Stomach (tissue), 9 donors: ENCODE results near the gene VMO1. TPM values are rescaled to one million over a fixed set of nuclear protein-coding genes. Genes with fewer than 3 reads are reported as not detected.
A peak's percentile ranks its signal among the peaks of the same experiment; 100 is the strongest.

Source experiments
- DNase-seq, 2 donors: peaks; one replicate each; pipeline versions ENCODE4 v3.0.0 to v3.0.0-alpha.2; 2013 to 2019
- H3K27ac ChIP-seq, 5 donors: fragments of 200-600 bp in 4 of 5; sonication (generic) in 4 of 5; one replicate each; pipeline ENCODE4 v1.5.1; 2013 to 2019; ENCODE audit warnings: mild to moderate bottlenecking in 1 of 5, moderate library complexity in 1 of 5
- H3K27me3 ChIP-seq, 3 donors: fragments of 200-600 bp; sonication (generic); one replicate each; pipeline ENCODE4 v1.5.1; 2017 to 2019; ENCODE audit warnings: mixed run types in 1 of 3
- H3K36me3 ChIP-seq, 4 donors: fragments of 200-600 bp; sonication (generic); 1 replicate in 3 of 4; 2 replicates in 1 of 4; pipeline ENCODE4 v1.5.1; 2016 to 2019
- H3K4me1 ChIP-seq, 4 donors: fragments of 200-600 bp; sonication (generic); one replicate each; pipeline ENCODE4 v1.5.1; 2016 to 2019
- H3K4me3 ChIP-seq, 4 donors: fragments of 200-600 bp; sonication (generic) in 3 of 4; one replicate each; pipeline ENCODE4 v1.5.1; 2016 to 2019; ENCODE audit warnings: mild to moderate bottlenecking in 1 of 4
- H3K9me3 ChIP-seq, 4 donors: fragments of 200-600 bp; sonication (generic); one replicate each; pipeline ENCODE4 v1.5.1; 2016 to 2019
- CTCF ChIP-seq, 7 experiments: fragments of 450-650 bp in 4 of 7; fragments of 200-600 bp in 3 of 7; sonication (generic) in 3 of 7; IDR thresholded peaks; one replicate each; pipeline ENCODE4 v1.5.1; 2016 to 2019; ENCODE audit warnings: antibody characterized with exemption in 7 of 7, control low read depth in 2 of 7, mild to moderate bottlenecking in 1 of 7
- EP300 ChIP-seq: sonication (generic); formaldehyde crosslinking; IDR thresholded peaks from one replicate; pipeline ENCODE4 v1.6.1; 2017; ENCODE audit warnings: antibody characterized with exemption
- POLR2A ChIP-seq, 4 donors: fragments of 450-650 bp; IDR thresholded peaks; one replicate each; pipeline ENCODE4 v1.6.1; 2016; ENCODE audit warnings: antibody characterized with exemption in 4 of 4, control low read depth in 2 of 4, mild to moderate bottlenecking in 1 of 4, moderate library complexity in 1 of 4
- POLR2AphosphoS5 ChIP-seq, 3 donors: sonication (generic); formaldehyde crosslinking; IDR thresholded peaks; one replicate each; pipeline ENCODE4 v1.6.1; 2016; ENCODE audit warnings: antibody characterized with exemption in 3 of 3
- WGBS, 5 donors: extraction: QIAGEN DNeasy Blood & Tissue Kit in 3 of 5; methylation state at CpG; one replicate each; pipeline versions ENCODE4 v1.1.5 to v1.1.7; 2013 to 2018; 5-methylcytosine and 5-hydroxymethylcytosine counted together
- intact Hi-C: fragments of 100-400 bp; cut with DNase I; formaldehyde crosslinking; loops from one replicate; pipeline ENCODE4 v1.15.1; 2023; ENCODE audit warnings: low total_unique reads
- polyA plus RNA-seq, 3 donors: library from polyadenylated mRNA; stranded (reverse); fragments of 200-250 nt; gene quantifications; one replicate each; pipeline ENCODE4 v1.2.3, GENCODE V29; 2013
- total RNA-seq, 5 donors: library from RNA; depleted of rRNA; stranded (reverse); fragments of >200 nt; gene quantifications; one replicate each; pipeline versions ENCODE4 v1.1.0 to v1.2.3, GENCODE V29; 2014 to 2016
- donor health status: healthy with polysubstance abuse.
- donor health status: Bipolar disorder and iron deficiency.
- donor health status: healthy.

The VMO1 gene
- total and polyA plus RNA-seq, 8 donors: 1.4 to 3.0 (median 2.3) TPM; not detected in 3

GRCh38 chr17:4806777-4807604 is 20.8 kb upstream of the VMO1 start, which contains the start of gene PLD2:
PLD2 (plus strand) TSS chr17:4807152; CDS start chr17:4807773, 621 bp downstream.
- TF ChIP-seq CTCF (IDR thresholded peaks at IDR 0.05): no peak
- TF ChIP-seq POLR2A (IDR thresholded peaks at IDR 0.05): no peak
- TF ChIP-seq POLR2AphosphoS5 (IDR thresholded peaks at IDR 0.05): no peak
- TF ChIP-seq EP300: no peak
- WGBS, 5 donors: 0 to 1% (median 1%) methylated on average over 15 to 102 of the region's 106 CpGs
- Histone ChIP-seq H3K4me1 (peaks cover 12 to 26% (median 23%) of the 10 kb centered on the region in 4 donors), H3K9me3 (no peaks in the 10 kb centered on the region), H3K27me3 (no peaks in the 10 kb centered on the region), H3K4me3 (peak within 1 kb of the TSS; percentile 83 to 95 (median 85)), H3K27ac (peak within 1 kb of the TSS; percentile 75 to 84 (median 81)), H3K36me3 (peaks cover 0 to 27% (median 19%) of the 10 kb centered on the region in 4 donors)
- intact Hi-C loops: no loop called here
- DNase-seq: peak; percentile 91 to 96

GRCh38 chr17:4806456-4806776 is 20.3 kb upstream of the VMO1 start:
- Histone ChIP-seq H3K27me3 (no peaks in the 10 kb centered on the region), H3K36me3 (peaks cover 0 to 23% (median 17%) of the 10 kb centered on the region in 4 donors), H3K27ac (peak overlapping the region in 4 of 5 donors; percentile 75 to 84 (median 82)), H3K9me3 (no peaks in the 10 kb centered on the region), H3K4me3 (peak overlapping the region; percentile 83 to 95 (median 85)), H3K4me1 (peaks cover 12 to 26% (median 23%) of the 10 kb centered on the region in 4 donors)
- no peak for TF ChIP-seq POLR2A (IDR thresholded peaks at IDR 0.05)
- TF ChIP-seq POLR2AphosphoS5 (IDR thresholded peaks at IDR 0.05): no peak
- no peak for TF ChIP-seq CTCF (IDR thresholded peaks at IDR 0.05)
- intact Hi-C loops: no loop called here
- no peak for DNase-seq
- 1 to 8% (median 2%) methylated on average over 11 to 16 of the region's 16 CpGs for WGBS, 5 donors

- Histone ChIP-seq H3K27ac (no peak within 1 kb of the TSS), H3K36me3 (peaks cover 13 to 27% (median 24%) of the 10 kb centered on the region in 4 donors), H3K4me3 (no peak within 1 kb of the TSS), H3K9me3 (no peaks in the 10 kb centered on the region), H3K27me3 (no peaks in the 10 kb centered on the region), H3K4me1 (peaks cover under 1 to 15% (median 12%) of the 10 kb centered on the region in 4 donors)
- no peak for DNase-seq
- intact Hi-C loops: no loop called here
- 77 to 83% (median 78%) methylated on average over 9 of the region's 9 CpGs for WGBS, 5 donors
- TF ChIP-seq CTCF (IDR thresholded peaks at IDR 0.05) (no peak), EP300 (no peak), POLR2A (IDR thresholded peaks at IDR 0.05) (no peak), POLR2AphosphoS5 (IDR thresholded peaks at IDR 0.05) (no peak)
Measured at GRCh38 chr17:4802228-4802627, 16.1 kb upstream of the VMO1 start, which contains the start of gene C17orf114. C17orf114 (minus strand) TSS chr17:4802328.

GRCh38 chr17:4800462-4801196 is 14.5 kb upstream of the VMO1 start:
- 75 to 85% (median 78%) methylated on average over 9 to 10 of the region's 10 CpGs for WGBS, 5 donors
- H3K27me3 ChIP-seq: no peaks in the 10 kb centered on the region
- H3K9me3 ChIP-seq: no peaks in the 10 kb centered on the region
- TF ChIP-seq EP300 (no peak), POLR2AphosphoS5 (IDR thresholded peaks at IDR 0.05) (no peak), CTCF (IDR thresholded peaks at IDR 0.05) (no peak), POLR2A (IDR thresholded peaks at IDR 0.05) (no peak)
- no peak overlapping the region for H3K4me3 ChIP-seq
- H3K4me1 ChIP-seq: peaks cover 12 to 18% (median 15%) of the 10 kb centered on the region in 4 donors
- DNase-seq: no peak
- intact Hi-C loops: no loop called here
- H3K36me3 ChIP-seq: peaks cover 13 to 30% (median 26%) of the 10 kb centered on the region in 4 donors
- no peak overlapping the region for H3K27ac ChIP-seq
